ENCODE results near the gene ZNF865. TPM values are rescaled to one million over a fixed set of nuclear protein-coding genes. Genes with fewer than 3 reads are reported as not detected.

Gene ZNF865
- total RNA-seq, 1 experiment from 2014 or later, result 16.2 TPM

GRCh38 chr19:55659822-55660221, 54.4 kb downstream of the ZNF865 start:
- no peak overlapping the region for H3K4me2 ChIP-seq (ENCODE audit: low read length)
- peaks cover 96% of the 10 kb centered on the region for H3K79me2 ChIP-seq (ENCODE audit: insufficient read depth, low read length)
- ChIA-PET CTCF (no interaction called here), RAD21 (ENCODE audit: low non-redundant PET in 1 of 2, low total read pairs in 2 of 2, uncharacterized antibody in 2 of 2, unreplicated experiment in 2 of 2) (no interaction called here), POLR2A (no interaction called here)
- no TSS peak for BruUV-seq (replicated peaks)
- no peak overlapping the region for H3K9ac ChIP-seq (ENCODE audit: low read length)
- H3K9me3 ChIP-seq (ENCODE audit: control insufficient read depth in 1 of 2, insufficient read depth in 1 of 2, low read depth in 1 of 2, low read length in 2 of 2), result no peaks in the 10 kb centered on the region
- no peak overlapping the region for H3K27ac ChIP-seq (ENCODE audit: low read depth, low read length)
- no peaks in the 10 kb centered on the region; the same call in 1 of the 2 replicates for H4K20me1 ChIP-seq (ENCODE audit: insufficient read depth)
- intact Hi-C loops (cut with micrococcal nuclease), result no loop called here
- no peaks in the 10 kb centered on the region for H3K27me3 ChIP-seq (ENCODE audit: insufficient read depth, low read length)
- H3K36me3 ChIP-seq (ENCODE audit: control insufficient read depth in 1 of 2, insufficient read depth in 2 of 2, low read length in 2 of 2), result peaks cover 48 to 57% of the 10 kb centered on the region in 2 experiments; a peak in 3 of 4 replicates
- TF ChIP-seq FOSL1 (IDR thresholded peaks at IDR 0.05; ENCODE audit: low read depth) (no peak), JUND (IDR thresholded peaks at IDR 0.05) (no peak), ZFX (IDR thresholded peaks at IDR 0.05) (no peak), POLR2A (IDR thresholded peaks at IDR 0.05; ENCODE audit: borderline replicate concordance, extremely low read depth, insufficient read depth, insufficient read length) (no peak), ATF3 (IDR thresholded peaks at IDR 0.05) (no peak), SP1 (IDR thresholded peaks at IDR 0.05; ENCODE audit: low read depth) (no peak), ELF1 (IDR thresholded peaks at IDR 0.05; ENCODE audit: borderline replicate concordance, low read depth) (no peak)
- peaks cover 13 to 19% of the 10 kb centered on the region in 2 experiments; a peak in 3 of 4 replicates for H3K4me1 ChIP-seq (ENCODE audit: control insufficient read depth in 1 of 2, insufficient read depth in 2 of 2, low read length in 2 of 2)
- H3K9me2 ChIP-seq (ENCODE audit: insufficient read depth), result no peaks in the 10 kb centered on the region
- no peak overlapping the region for H2AFZ ChIP-seq (ENCODE audit: low read depth, low read length, poor library complexity, severe bottlenecking)
- no peak overlapping the region for H3K4me3 ChIP-seq (replicated peaks in 1 of 2; ENCODE audit: low read depth in 1 of 2, low read length in 2 of 2)
- DNase-seq (ENCODE audit: low read depth, low spot score), result no peak
- no peak for ATAC-seq

GRCh38 chr19:55660404-55660803, 55.0 kb downstream of the ZNF865 start:
- ChIA-PET CTCF (no interaction called here), RAD21 (ENCODE audit: low non-redundant PET in 1 of 2, low total read pairs in 2 of 2, uncharacterized antibody in 2 of 2, unreplicated experiment in 2 of 2) (no interaction called here), POLR2A (no interaction called here)
- Histone ChIP-seq H3K9me2 (ENCODE audit: insufficient read depth) (no peaks in the 10 kb centered on the region), H3K27ac (ENCODE audit: low read depth, low read length) (no peak overlapping the region), H2AFZ (ENCODE audit: low read depth, low read length, poor library complexity, severe bottlenecking) (no peak overlapping the region), H3K79me2 (ENCODE audit: insufficient read depth, low read length) (peaks cover 99% of the 10 kb centered on the region), H4K20me1 (ENCODE audit: insufficient read depth) (no peaks in the 10 kb centered on the region; the same call in 1 of the 2 replicates), H3K36me3 (ENCODE audit: control insufficient read depth in 1 of 2, insufficient read depth in 2 of 2, low read length in 2 of 2) (peaks cover 48 to 57% of the 10 kb centered on the region in 2 experiments; a peak in 3 of 4 replicates), H3K27me3 (ENCODE audit: insufficient read depth, low read length) (no peaks in the 10 kb centered on the region), H3K4me3 (replicated peaks in 1 of 2; ENCODE audit: low read depth in 1 of 2, low read length in 2 of 2) (no peak overlapping the region), H3K4me2 (ENCODE audit: low read length) (no peak overlapping the region), H3K9ac (ENCODE audit: low read length) (no peak overlapping the region), H3K4me1 (ENCODE audit: control insufficient read depth in 1 of 2, insufficient read depth in 2 of 2, low read length in 2 of 2) (peaks cover 13 to 19% of the 10 kb centered on the region in 2 experiments; a peak in 3 of 4 replicates), H3K9me3 (ENCODE audit: control insufficient read depth in 1 of 2, insufficient read depth in 1 of 2, low read depth in 1 of 2, low read length in 2 of 2) (no peaks in the 10 kb centered on the region)
- no TSS peak for BruUV-seq (replicated peaks)
- no peak for DNase-seq (ENCODE audit: low read depth, low spot score)
- TF ChIP-seq FOSL1 (IDR thresholded peaks at IDR 0.05; ENCODE audit: low read depth), result no peak
- no peak for TF ChIP-seq CTCF (IDR thresholded peaks at IDR 0.05 in 2 of 3, conservative IDR thresholded peaks at IDR 0.05 in 1 of 3; ENCODE audit: borderline replicate concordance in 1 of 3, insufficient read depth in 1 of 3, low read depth in 2 of 3, low read length in 2 of 3)
- no peak for TF ChIP-seq ZBTB33 (IDR thresholded peaks at IDR 0.05; ENCODE audit: extremely low read depth, insufficient replicate concordance, low read length)
- no peak for TF ChIP-seq RAD21 (IDR thresholded peaks at IDR 0.05; ENCODE audit: low read depth)
- TF ChIP-seq CBX3 (IDR thresholded peaks at IDR 0.05; ENCODE audit: low read depth), result no peak
- TF ChIP-seq POLR2AphosphoS5 (IDR thresholded peaks at IDR 0.05; ENCODE audit: low read depth, low read length), result no peak
- intact Hi-C loops (cut with micrococcal nuclease), result no loop called here
- no peak for ATAC-seq
